ENCODE measurements around the gene ZNF414.

The ZNF414 gene

GRCh38 chr19:8489561-8490394, 24.2 kb downstream of the ZNF414 start:
- DNase-seq, result no peak

DNA sequence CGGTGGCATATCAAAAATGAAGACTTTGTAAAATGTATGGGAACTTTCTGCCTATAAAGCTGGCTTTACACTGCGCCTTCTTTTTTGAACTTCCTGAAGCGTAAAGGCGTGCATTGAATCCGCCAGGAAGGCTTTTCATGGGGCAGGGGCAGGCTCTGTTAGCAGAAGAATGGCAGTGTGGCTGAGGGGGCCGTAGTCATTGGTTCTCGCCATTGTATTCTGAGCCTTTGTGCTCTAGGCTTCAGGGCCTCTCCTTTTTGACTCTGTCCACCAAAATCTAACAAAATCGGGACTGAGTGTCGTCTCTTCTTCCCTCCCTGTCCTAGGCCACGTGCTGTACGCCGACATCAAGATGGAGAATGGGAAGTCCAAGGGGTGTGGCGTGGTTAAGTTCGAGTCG, 25.6 kb downstream of the ZNF414 start:
- no peak for DNase-seq

GRCh38 chr19:8487137-8487851, 26.7 kb downstream of the ZNF414 start:
- DNase-seq, result no peak

- DNase-seq, result no peak
These were observed 27.3 kb downstream of the ZNF414 start for GRCh38 chr19:8486661-8487136.

GRCh38 chr19:8485561-8486371, 28.2 kb downstream of the ZNF414 start:
- DNase-seq, result no peak

GRCh38 chr19:8484331-8484894, 29.6 kb downstream of the ZNF414 start:
- no peak for DNase-seq

DNA sequence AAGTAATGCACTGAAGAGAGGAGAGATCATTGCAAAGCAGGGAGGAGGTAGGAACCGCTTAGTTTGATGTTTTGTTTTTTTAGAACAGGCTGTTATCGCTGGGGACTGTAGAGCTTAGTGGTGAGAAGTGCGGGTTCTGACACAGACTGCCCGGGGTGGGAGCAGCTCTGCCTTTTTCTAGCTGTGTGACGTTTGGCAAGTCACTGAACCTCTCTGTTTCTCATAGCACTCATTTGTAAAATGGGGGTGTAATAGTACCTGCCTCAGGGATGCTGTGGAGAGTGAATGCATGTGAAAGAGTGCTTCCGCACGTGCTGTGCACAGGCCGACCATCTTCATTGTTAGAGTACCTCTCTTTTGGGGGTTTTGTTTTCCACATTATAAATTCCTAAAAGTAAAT, 30.8 kb downstream of the ZNF414 start:
- DNase-seq, result no peak

GRCh38 chr19:8482696-8483095, 31.3 kb downstream of the ZNF414 start:
- DNase-seq, result no peak

DNA sequence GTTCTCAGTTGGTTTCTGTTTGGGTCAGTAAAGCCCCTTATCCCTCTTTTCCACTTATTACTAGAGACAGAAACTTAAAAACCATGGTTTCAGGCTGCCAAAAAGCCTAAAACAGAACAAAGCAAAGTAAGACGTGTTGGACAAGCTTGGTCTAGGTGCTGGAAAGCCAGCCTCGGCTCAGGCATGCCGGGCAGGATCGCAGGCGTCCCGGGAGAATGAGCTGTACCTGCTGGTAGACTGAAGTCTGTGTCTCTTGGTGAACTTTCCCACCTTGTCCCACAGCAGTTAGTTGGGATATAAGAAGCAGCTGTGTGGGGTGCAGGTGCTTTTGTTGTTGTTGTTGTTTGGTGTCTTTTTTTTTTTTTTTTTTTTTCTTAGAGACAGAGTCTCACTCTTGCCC, 32.4 kb downstream of the ZNF414 start:
- DNase-seq, result no peak

DNA sequence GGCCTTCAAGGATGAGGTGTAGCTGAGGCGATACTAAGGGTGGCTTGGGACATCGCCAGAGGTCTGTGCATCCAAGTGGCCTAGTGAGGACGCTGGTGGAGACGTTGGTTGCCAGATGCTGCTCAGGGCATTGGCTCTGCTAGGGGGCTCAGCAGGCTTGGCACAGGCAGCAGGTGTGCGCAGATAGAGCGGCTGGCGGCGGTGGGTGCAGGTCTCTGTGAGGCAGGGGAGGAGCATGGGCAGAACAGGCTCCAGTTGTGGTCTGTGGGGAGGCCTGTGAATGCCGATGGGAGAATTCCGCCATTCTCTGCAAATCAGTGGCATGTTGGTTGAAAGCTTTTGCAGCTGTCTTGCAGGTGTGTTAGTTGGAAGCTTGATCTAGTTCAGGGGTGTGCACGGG, 32.8 kb downstream of the ZNF414 start:
- no peak for DNase-seq

DNA sequence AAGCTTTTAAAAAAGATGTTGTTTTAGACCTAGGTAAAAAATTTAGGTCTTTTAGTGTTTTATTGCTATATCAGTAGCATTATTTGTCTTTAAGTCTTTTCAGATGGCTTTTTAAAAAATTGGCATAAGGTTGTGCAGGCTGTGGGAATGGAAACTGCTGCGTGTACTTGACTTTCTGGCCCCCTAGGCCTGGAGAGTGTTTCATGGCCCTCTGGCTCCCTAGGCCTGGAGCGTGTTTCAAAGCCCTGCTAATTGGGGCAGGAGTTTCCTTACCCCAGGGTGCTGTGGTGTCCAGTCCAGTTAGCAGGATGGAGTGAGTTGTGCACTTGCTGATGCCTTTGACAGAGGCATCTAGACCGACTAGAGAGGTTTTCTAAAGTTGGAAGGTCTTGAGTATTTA, 35.4 kb downstream of the ZNF414 start:
- no peak for DNase-seq

DNA sequence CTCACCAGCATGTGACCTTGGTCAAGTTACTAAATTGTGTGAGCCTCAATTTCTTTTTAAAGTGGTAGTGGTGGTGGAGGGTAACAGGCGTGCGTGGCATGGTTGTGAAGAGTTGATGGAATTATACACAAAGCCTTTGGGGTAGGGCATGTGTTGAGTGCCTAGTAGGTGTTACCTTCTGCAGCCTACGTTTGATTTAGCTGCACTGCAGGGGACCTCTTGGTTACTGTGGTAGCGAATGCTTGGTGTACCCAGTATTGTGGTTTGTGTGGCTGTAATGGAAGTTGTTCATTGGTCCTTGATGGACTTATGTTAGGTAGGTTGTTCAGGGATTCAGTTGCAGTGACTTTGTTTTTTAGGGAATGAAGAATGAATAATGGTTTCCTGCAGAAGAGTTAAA, 36.1 kb downstream of the ZNF414 start:
- DNase-seq, result no peak

- DNase-seq, result no peak
These were observed 37.4 kb downstream of the ZNF414 start for GRCh38 chr19:8476524-8476923.

- DNase-seq, result no peak
These were observed 39.0 kb downstream of the ZNF414 start for GRCh38 chr19:8475005-8475404.

- no peak for DNase-seq
These were observed 40.1 kb downstream of the ZNF414 start for GRCh38 chr19:8473648-8474476.

DNA sequence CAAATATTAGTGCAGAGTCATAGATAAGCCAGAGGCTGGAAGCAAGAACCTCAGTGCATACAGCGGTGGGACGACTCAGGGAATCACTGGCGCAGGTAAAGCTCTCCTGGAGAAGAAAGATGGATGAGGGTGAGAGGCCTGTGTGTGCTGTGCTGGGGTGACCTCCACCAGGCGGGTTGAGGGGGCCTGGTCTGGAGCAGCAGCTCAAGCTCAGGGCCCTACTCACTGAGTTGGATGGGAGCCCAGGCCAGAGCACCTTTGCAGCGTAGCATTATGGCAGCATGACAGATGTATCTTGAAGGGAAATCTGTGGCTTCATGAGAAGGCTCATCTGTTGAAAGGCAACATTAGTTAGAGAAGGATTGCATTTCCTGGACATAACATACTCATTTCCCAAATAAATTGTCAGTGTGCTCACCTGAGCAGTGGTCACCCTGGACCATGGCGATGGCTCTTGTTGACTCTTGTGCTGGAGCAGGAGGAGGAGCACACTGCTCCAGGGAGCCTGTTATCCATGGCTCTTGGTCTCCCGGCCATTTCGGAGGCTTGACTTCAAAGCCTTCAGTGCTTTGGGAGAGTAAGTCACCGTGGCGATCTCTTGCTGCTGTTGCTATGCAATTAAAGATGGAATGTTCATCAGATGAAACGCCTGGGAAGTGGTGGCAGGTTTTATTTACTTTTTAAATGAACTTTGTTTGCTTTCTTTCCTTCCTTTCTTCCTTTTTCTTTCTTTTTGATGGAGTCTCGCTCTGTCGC, 44.2 kb downstream of the ZNF414 start:
- no peak for DNase-seq

DNA sequence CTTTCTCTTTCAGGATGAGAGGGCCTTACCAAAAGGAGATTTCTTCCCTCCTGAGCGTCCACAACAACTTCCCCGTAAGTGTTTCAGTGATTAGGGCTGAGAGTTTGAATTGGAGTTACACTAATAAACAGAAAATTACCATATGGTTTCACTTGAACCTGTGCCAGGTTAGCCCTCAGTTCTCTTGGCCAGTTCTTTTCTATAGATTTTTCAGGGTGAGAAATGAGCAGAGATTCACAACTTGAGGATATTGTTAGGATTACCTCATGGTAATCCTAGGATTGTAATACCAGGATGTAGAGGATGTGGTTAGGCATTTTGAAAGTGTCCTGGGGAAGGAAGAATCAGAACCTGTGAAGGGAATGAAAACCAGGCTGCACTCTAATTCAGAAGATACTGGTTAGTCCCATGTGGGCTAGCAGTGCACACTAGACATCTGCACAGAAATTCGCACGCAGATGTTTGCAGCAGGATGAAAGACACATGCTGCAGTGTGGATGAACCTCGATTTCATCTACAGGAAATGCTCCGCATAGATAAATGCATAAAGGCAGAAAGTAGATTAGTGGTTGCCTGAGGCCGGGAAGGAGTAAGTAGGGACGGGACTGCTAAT, 45.1 kb downstream of the ZNF414 start:
- DNase-seq, result no peak

DNA sequence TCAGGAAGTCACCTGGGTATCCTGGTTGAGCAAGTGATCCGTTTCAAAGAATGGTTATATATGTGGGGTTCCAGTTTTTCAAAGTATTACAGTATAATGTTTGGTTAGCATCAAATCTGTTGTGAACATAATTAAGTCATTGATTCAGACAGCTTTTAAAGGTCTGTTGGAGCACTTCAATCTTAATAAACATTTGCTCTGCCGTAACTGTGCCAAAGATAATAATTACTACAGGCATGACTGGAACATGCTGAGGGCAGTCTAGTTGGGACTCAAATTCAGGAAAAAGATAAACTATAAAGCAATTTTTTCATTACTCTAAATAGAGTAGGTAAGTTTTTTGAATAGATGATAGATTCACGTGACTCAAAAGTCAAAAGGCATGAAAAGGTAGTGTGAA, 45.8 kb downstream of the ZNF414 start:
- no peak for DNase-seq

DNA sequence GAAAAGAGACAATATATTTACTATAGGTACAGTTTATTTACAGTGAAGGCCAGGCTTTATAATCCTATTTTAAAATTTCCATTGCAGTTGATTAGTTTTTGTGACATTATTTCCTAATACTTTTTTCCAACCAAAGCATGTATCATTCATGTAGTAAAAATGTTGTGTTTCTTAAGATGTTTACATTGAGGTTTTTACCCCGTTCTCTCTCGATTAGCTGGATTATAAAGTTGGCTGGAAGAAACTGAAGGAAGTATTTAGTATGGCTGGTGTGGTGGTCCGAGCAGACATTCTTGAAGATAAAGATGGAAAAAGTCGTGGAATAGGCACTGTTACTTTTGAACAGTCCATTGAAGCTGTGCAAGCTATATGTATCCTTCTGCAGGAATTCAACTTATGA, 47.9 kb downstream of the ZNF414 start:
- DNase-seq, result no peak

DNA sequence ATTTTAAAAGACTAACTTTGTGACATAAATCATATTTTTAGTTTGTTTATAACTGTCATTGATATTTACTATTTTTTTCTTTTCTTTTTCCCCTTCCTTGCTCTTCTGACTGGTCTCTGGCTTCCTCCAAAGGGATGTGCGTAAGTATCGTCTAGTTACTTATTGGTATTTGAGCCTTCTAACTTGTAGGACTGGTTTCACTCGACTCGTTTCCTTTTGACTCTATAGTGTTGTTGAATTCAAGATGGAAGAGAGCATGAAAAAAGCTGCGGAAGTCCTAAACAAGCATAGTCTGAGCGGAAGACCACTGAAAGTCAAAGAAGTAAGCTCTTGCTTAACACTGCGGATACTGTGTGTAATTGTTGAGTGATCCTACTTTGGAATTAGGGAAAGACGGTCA, 50.6 kb downstream of the ZNF414 start:
- DNase-seq, result no peak

DNA sequence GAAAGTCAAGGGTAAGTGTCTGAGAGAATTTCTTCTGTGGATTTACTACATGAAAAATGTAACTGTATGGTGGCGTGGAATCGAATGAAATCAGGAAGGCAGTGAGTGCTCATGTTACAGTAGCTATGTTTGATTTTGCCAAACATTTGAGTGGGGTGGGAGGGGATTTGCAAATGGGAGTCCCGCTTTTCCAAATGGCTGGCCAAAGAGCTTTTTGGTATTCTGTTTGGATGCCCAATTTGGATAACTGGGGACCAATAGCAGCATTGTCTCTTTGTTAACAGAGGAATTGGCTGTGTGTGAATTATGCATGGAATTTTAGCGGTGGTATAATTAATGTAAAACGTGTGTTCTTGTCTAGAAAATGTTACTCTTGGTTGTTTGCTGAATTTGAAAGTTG, 51.4 kb downstream of the ZNF414 start:
- DNase-seq, result no peak
